ENCODE data around the gene TYMP.

The TYMP gene

GRCh38 chr22:50556703-50557102 lies 26.9 kb upstream of the TYMP start:
- no peak for TF ChIP-seq CTCF (IDR thresholded peaks at IDR 0.05; ENCODE audit: low read length)
- TF ChIP-seq EZH2 (IDR thresholded peaks at IDR 0.05; ENCODE audit: borderline replicate concordance, low read length): no peak
- peaks cover 5% of the 10 kb centered on the region; the same call in 1 of the 2 replicates for H3K27me3 ChIP-seq (ENCODE audit: insufficient read depth, low read length)
- no peak overlapping the region for H3K4me2 ChIP-seq (ENCODE audit: low read length)
- no peaks in the 10 kb centered on the region for H3K4me1 ChIP-seq (ENCODE audit: insufficient read depth, low read length, severe bottlenecking)
- no peak overlapping the region for H3K4me3 ChIP-seq (ENCODE audit: low read depth, low read length, poor library complexity, severe bottlenecking)
- H4K20me1 ChIP-seq (ENCODE audit: insufficient read depth, low read length): no peaks in the 10 kb centered on the region
- no peaks in the 10 kb centered on the region for H3F3A ChIP-seq (ENCODE audit: insufficient read depth, low read length)
- no peak overlapping the region for H3K9ac ChIP-seq (ENCODE audit: low read length)
- no peaks in the 10 kb centered on the region for H3K79me2 ChIP-seq (ENCODE audit: insufficient read depth, low read length)
- H2AFZ ChIP-seq (ENCODE audit: low read length): no peak overlapping the region
- H3K36me3 ChIP-seq (ENCODE audit: insufficient read depth, low read length): no peaks in the 10 kb centered on the region; the same call in 1 of the 2 replicates
- no peaks in the 10 kb centered on the region for H3K9me2 ChIP-seq (ENCODE audit: low read depth, low read length)
- no peaks in the 10 kb centered on the region for H3K9me3 ChIP-seq (ENCODE audit: low read length)
- no peak overlapping the region for H3K27ac ChIP-seq (ENCODE audit: low read depth, low read length, poor library complexity, severe bottlenecking)

GRCh38 chr22:50553310-50553709 lies 23.5 kb upstream of the TYMP start:
- H3F3A ChIP-seq (ENCODE audit: insufficient read depth, low read length): no peaks in the 10 kb centered on the region
- H4K20me1 ChIP-seq (ENCODE audit: insufficient read depth, low read length): no peaks in the 10 kb centered on the region
- no peaks in the 10 kb centered on the region for H3K9me3 ChIP-seq (ENCODE audit: low read length)
- no peak overlapping the region for H3K9ac ChIP-seq (ENCODE audit: low read length)
- no peak overlapping the region for H3K4me2 ChIP-seq (ENCODE audit: low read length)
- no peaks in the 10 kb centered on the region for H3K9me2 ChIP-seq (ENCODE audit: low read depth, low read length)
- H2AFZ ChIP-seq (ENCODE audit: low read length): no peak overlapping the region
- H3K4me1 ChIP-seq (ENCODE audit: insufficient read depth, low read length, severe bottlenecking): peaks cover 9% of the 10 kb centered on the region
- no peaks in the 10 kb centered on the region for H3K79me2 ChIP-seq (ENCODE audit: insufficient read depth, low read length)
- H3K27ac ChIP-seq (ENCODE audit: low read depth, low read length, poor library complexity, severe bottlenecking): no peak overlapping the region
- no peaks in the 10 kb centered on the region; the same call in 1 of the 2 replicates for H3K36me3 ChIP-seq (ENCODE audit: insufficient read depth, low read length)
- TF ChIP-seq CTCF (IDR thresholded peaks at IDR 0.05; ENCODE audit: low read length) (no peak), EZH2 (IDR thresholded peaks at IDR 0.05; ENCODE audit: borderline replicate concordance, low read length) (no peak)
- peaks cover 5% of the 10 kb centered on the region; the same call in 1 of the 2 replicates for H3K27me3 ChIP-seq (ENCODE audit: insufficient read depth, low read length)
- H3K4me3 ChIP-seq (ENCODE audit: low read depth, low read length, poor library complexity, severe bottlenecking): no peak overlapping the region

- no peaks in the 10 kb centered on the region for H4K20me1 ChIP-seq (ENCODE audit: insufficient read depth, low read length)
- no peak for TF ChIP-seq CTCF (IDR thresholded peaks at IDR 0.05; ENCODE audit: low read length)
- no peak for TF ChIP-seq EZH2 (IDR thresholded peaks at IDR 0.05; ENCODE audit: borderline replicate concordance, low read length)
- no peak overlapping the region for H2AFZ ChIP-seq (ENCODE audit: low read length)
These were observed 21.4 kb upstream of the TYMP start for GRCh38 chr22:50551160-50551752.

More at GRCh38 chr22:50551160-50551752, 21.4 kb upstream of the TYMP start:
- H3K4me2 ChIP-seq (ENCODE audit: low read length): no peak overlapping the region
- H3K9ac ChIP-seq (ENCODE audit: low read length): no peak overlapping the region
- no peak overlapping the region for H3K27ac ChIP-seq (ENCODE audit: low read depth, low read length, poor library complexity, severe bottlenecking)
- peaks cover 13% of the 10 kb centered on the region for H3K4me1 ChIP-seq (ENCODE audit: insufficient read depth, low read length, severe bottlenecking)
- no peaks in the 10 kb centered on the region; the same call in 1 of the 2 replicates for H3K36me3 ChIP-seq (ENCODE audit: insufficient read depth, low read length)
- H3F3A ChIP-seq (ENCODE audit: insufficient read depth, low read length): no peaks in the 10 kb centered on the region
- peaks cover 5% of the 10 kb centered on the region; the same call in 1 of the 2 replicates for H3K27me3 ChIP-seq (ENCODE audit: insufficient read depth, low read length)
- H3K79me2 ChIP-seq (ENCODE audit: insufficient read depth, low read length): no peaks in the 10 kb centered on the region
- no peaks in the 10 kb centered on the region for H3K9me3 ChIP-seq (ENCODE audit: low read length)
- H3K9me2 ChIP-seq (ENCODE audit: low read depth, low read length): no peaks in the 10 kb centered on the region
- H3K4me3 ChIP-seq (ENCODE audit: low read depth, low read length, poor library complexity, severe bottlenecking): no peak overlapping the region

Data from OCI-LY1 (cell line).